ENCODE data around the gene DNAJC4. TPM values are rescaled to one million over a fixed set of nuclear protein-coding genes. Genes with fewer than 3 reads are reported as not detected.

Gene DNAJC4
- total RNA-seq, 1 experiment from 2014 or later = 24.2 TPM

DNA sequence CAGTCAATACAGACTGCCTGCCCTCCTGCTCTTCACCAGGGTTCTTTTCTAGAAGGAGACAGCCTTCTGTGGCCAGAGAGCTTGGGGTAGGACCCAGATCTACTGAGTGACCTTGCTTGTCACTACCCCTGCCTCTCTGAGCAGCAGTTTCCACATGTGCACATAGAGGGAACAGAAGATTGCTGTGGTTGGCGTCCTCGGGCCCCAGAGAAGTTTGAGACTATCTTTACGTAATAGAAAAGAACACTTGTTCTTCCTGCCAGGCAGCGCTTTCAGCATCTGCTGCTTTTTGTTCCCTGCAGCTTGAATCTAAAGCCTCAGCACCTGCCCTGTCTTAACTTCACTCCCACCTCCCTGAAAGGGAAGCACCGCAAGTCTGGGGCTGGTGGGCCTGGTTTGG lies 8.7 kb downstream of the DNAJC4 start:
- no peak overlapping the region for H3K27ac Mint-ChIP-seq
- TF ChIP-seq, protein P1, sequence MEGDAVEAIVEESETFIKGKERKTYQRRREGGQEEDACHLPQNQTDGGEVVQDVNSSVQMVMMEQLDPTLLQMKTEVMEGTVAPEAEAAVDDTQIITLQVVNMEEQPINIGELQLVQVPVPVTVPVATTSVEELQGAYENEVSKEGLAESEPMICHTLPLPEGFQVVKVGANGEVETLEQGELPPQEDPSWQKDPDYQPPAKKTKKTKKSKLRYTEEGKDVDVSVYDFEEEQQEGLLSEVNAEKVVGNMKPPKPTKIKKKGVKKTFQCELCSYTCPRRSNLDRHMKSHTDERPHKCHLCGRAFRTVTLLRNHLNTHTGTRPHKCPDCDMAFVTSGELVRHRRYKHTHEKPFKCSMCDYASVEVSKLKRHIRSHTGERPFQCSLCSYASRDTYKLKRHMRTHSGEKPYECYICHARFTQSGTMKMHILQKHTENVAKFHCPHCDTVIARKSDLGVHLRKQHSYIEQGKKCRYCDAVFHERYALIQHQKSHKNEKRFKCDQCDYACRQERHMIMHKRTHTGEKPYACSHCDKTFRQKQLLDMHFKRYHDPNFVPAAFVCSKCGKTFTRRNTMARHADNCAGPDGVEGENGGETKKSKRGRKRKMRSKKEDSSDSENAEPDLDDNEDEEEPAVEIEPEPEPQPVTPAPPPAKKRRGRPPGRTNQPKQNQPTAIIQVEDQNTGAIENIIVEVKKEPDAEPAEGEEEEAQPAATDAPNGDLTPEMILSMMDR (conservative IDR thresholded peaks at IDR 0.05) = no peak
- Histone ChIP-seq H3K4me2 (ENCODE audit: insufficient read depth, insufficient read length, low read length) (no peak overlapping the region), H2AFZ (ENCODE audit: low read length) (no peak overlapping the region), H3K56ac (ENCODE audit: insufficient read length, low read depth, low read length) (no peak overlapping the region), H3K27me3 (ENCODE audit: insufficient read depth, low read length) (no peaks in the 10 kb centered on the region), H3K9me3 (ENCODE audit: control insufficient read depth, low read depth, low read length) (no peaks in the 10 kb centered on the region), H3K18ac (ENCODE audit: insufficient read length, low read depth, low read length) (no peak overlapping the region), H3K14ac (ENCODE audit: insufficient read depth, low read length) (no peak overlapping the region), H3K23ac (ENCODE audit: insufficient read length, low read depth, low read length) (no peak overlapping the region), H2AK5ac (ENCODE audit: insufficient read length, low read length) (no peak overlapping the region), H2BK5ac (ENCODE audit: insufficient read length, low read length) (no peak overlapping the region), H2BK15ac (ENCODE audit: low read depth, low read length) (no peak overlapping the region), H3K27ac (ENCODE audit: insufficient read length, low read depth, low read length) (no peak overlapping the region), H3K9ac (ENCODE audit: extremely low read depth, insufficient read length, low read length) (no peak overlapping the region), H3K79me1 (ENCODE audit: insufficient read depth, low read depth, low read length, poor library complexity, severe bottlenecking) (no peaks in the 10 kb centered on the region), H4K5ac (ENCODE audit: insufficient read length, low read depth, low read length) (no peak overlapping the region), H4K8ac (replicated peaks; ENCODE audit: insufficient read length, low read depth, low read length) (no peak overlapping the region), H3K4me1 (ENCODE audit: insufficient read depth, low read length) (no peaks in the 10 kb centered on the region), H3T11ph (ENCODE audit: low read length) (no peak overlapping the region), H2BK120ac (ENCODE audit: low read depth, low read length, poor library complexity, severe bottlenecking) (no peak overlapping the region), H2BK20ac (ENCODE audit: low read depth, low read length, poor library complexity, severe bottlenecking) (no peak overlapping the region), H3K79me2 (ENCODE audit: insufficient read depth, low read length) (peaks cover 2% of the 10 kb centered on the region; the same call in 1 of the 2 replicates), H4K91ac (ENCODE audit: insufficient read length, low read depth, low read length) (no peak overlapping the region), H2BK12ac (ENCODE audit: insufficient read length, low read depth, low read length) (no peak overlapping the region), H3K4ac (ENCODE audit: low read depth, low read length) (no peak overlapping the region), H3K23me2 (ENCODE audit: insufficient read length, low read depth, low read length, poor library complexity, severe bottlenecking) (peaks cover 12% of the 10 kb centered on the region), H4K20me1 (ENCODE audit: control insufficient read depth, insufficient read depth, insufficient read length) (no peaks in the 10 kb centered on the region)
- peaks cover 10 to 40% (median 23%) of the 10 kb centered on the region in 3 experiments for H3K36me3 Mint-ChIP-seq (ENCODE audit: insufficient read depth in 1 of 3, low read depth in 3 of 3)
- DNase-seq = no peak
- H3K4me1 Mint-ChIP-seq = peaks cover 28 to 30% of the 10 kb centered on the region in 2 experiments
- H3K4me3 Mint-ChIP-seq = peak overlapping the region in 1 of 2 experiments; percentile 26; a peak in 1 of 5 replicates
- no CpG with 5 or more reads among the region's 5 CpGs for WGBS (ENCODE audit: extremely low coverage, insufficient read length, low lambda C conversion rate)
- no peaks in the 10 kb centered on the region for H3K27me3 Mint-ChIP-seq (ENCODE audit: low read depth)
- no peaks in the 10 kb centered on the region for H3K9me3 Mint-ChIP-seq

All from H9 (cell line).